HEK293 (cell line): ENCODE measurements around the gene USP7.

Experiments used
- ZNF26 ChIP-seq: fragments of 450-650 bp; formaldehyde crosslinking; IDR thresholded peaks from 2 replicates; pipeline ENCODE4 v1.5.1; 2016; ENCODE audit warnings: missing biosample characterization, missing genetic modification characterization
- TF ChIP-seq, protein P1 (sequence below): fragments of 450-650 bp; formaldehyde crosslinking; IDR thresholded peaks from 2 replicates; pipeline ENCODE4 v1.5.1; 2016; ENCODE audit warnings: missing biosample characterization, missing genetic modification characterization
- TF ChIP-seq, protein P2 (sequence below): fragments of 450-650 bp; formaldehyde crosslinking; IDR thresholded peaks from 2 replicates; pipeline ENCODE4 v1.5.1; 2016; ENCODE audit warnings: missing biosample characterization, missing genetic modification characterization, low read depth
- TF ChIP-seq, protein P3 (sequence below): fragments of 450-650 bp; formaldehyde crosslinking; IDR thresholded peaks from 2 replicates; pipeline ENCODE4 v1.5.1; 2016; ENCODE audit warnings: missing biosample characterization, missing genetic modification characterization

DNA sequence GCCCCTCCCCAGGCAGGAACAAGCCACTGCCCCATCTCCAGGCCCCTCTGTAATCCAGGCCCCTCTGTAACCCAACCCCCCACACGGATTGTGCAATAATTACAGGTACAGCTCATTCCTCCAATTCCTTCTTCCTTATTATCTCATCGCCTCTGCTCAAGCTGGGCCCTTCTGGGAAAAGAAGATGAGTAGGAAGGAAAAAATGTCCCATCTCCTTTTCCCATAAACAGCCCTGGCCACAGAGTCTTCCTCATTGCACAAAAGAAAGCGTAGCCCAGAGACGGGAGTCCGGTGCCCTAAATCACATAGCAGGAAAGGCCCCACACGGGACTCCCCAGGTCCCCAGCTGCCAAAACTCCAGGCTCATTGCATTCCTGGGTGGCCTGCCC, 85.2 kb downstream of the USP7 start:
- TF ChIP-seq, protein P1, sequence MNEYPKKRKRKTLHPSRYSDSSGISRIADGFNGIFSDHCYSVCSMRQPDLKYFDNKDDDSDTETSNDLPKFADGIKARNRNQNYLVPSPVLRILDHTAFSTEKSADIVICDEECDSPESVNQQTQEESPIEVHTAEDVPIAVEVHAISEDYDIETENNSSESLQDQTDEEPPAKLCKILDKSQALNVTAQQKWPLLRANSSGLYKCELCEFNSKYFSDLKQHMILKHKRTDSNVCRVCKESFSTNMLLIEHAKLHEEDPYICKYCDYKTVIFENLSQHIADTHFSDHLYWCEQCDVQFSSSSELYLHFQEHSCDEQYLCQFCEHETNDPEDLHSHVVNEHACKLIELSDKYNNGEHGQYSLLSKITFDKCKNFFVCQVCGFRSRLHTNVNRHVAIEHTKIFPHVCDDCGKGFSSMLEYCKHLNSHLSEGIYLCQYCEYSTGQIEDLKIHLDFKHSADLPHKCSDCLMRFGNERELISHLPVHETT (tag by site-specific recombination): no peak
- TF ChIP-seq, protein P2, sequence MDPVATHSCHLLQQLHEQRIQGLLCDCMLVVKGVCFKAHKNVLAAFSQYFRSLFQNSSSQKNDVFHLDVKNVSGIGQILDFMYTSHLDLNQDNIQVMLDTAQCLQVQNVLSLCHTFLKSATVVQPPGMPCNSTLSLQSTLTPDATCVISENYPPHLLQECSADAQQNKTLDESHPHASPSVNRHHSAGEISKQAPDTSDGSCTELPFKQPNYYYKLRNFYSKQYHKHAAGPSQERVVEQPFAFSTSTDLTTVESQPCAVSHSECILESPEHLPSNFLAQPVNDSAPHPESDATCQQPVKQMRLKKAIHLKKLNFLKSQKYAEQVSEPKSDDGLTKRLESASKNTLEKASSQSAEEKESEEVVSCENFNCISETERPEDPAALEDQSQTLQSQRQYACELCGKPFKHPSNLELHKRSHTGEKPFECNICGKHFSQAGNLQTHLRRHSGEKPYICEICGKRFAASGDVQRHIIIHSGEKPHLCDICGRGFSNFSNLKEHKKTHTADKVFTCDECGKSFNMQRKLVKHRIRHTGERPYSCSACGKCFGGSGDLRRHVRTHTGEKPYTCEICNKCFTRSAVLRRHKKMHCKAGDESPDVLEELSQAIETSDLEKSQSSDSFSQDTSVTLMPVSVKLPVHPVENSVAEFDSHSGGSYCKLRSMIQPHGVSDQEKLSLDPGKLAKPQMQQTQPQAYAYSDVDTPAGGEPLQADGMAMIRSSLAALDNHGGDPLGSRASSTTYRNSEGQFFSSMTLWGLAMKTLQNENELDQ: no peak
- TF ChIP-seq ZNF26: no peak
- TF ChIP-seq, protein P3, sequence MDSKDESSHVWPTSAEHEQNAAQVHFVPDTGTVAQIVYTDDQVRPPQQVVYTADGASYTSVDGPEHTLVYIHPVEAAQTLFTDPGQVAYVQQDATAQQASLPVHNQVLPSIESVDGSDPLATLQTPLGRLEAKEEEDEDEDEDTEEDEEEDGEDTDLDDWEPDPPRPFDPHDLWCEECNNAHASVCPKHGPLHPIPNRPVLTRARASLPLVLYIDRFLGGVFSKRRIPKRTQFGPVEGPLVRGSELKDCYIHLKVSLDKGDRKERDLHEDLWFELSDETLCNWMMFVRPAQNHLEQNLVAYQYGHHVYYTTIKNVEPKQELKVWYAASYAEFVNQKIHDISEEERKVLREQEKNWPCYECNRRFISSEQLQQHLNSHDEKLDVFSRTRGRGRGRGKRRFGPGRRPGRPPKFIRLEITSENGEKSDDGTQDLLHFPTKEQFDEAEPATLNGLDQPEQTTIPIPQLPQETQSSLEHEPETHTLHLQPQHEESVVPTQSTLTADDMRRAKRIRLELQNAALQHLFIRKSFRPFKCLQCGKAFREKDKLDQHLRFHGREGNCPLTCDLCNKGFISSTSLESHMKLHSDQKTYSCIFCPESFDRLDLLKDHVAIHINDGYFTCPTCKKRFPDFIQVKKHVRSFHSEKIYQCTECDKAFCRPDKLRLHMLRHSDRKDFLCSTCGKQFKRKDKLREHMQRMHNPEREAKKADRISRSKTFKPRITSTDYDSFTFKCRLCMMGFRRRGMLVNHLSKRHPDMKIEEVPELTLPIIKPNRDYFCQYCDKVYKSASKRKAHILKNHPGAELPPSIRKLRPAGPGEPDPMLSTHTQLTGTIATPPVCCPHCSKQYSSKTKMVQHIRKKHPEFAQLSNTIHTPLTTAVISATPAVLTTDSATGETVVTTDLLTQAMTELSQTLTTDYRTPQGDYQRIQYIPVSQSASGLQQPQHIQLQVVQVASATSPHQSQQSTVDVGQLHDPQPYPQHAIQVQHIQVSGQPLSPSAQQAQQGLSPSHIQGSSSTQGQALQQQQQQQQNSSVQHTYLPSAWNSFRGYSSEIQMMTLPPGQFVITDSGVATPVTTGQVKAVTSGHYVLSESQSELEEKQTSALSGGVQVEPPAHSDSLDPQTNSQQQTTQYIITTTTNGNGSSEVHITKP (tag by site-specific recombination): no peak
